Liver (tissue), 3 donors: ENCODE measurements around the gene ARNT2.

ENCODE experiments used
- GABPA ChIP-seq, 2 donors: IDR thresholded peaks in 1 of 2; conservative IDR thresholded peaks in 1 of 2; 2 replicates each; pipeline ENCODE4 v1.6.1; 2016; ENCODE audit warnings: antibody characterized with exemption in 2 of 2, mild to moderate bottlenecking in 1 of 2, moderate library complexity in 1 of 2
- NR2F2 ChIP-seq: IDR thresholded peaks from 2 replicates; pipeline ENCODE4 v1.6.1; 2016; ENCODE audit warnings: antibody characterized with exemption
- RAD21 ChIP-seq, 2 donors: IDR thresholded peaks; 2 replicates each; pipeline ENCODE4 v1.6.1; 2016; ENCODE audit warnings: antibody characterized with exemption in 2 of 2, mild to moderate bottlenecking in 2 of 2
- RXRA ChIP-seq, 2 donors: IDR thresholded peaks; 2 replicates each; pipeline ENCODE4 v1.6.1; 2017 to 2018; ENCODE audit warnings: antibody characterized with exemption in 2 of 2, mild to moderate bottlenecking in 1 of 2
- TF ChIP-seq, protein P1 (sequence below): fragments of 150-350 bp; IDR thresholded peaks from 2 replicates; pipeline ENCODE4 v1.5.1; 2017; ENCODE audit warnings: improper control_type of control experiment, low read depth, low read length; ENCODE audit not compliant: missing input control
- donor health status: healthy.
- donor health status: healthy.

DNA sequence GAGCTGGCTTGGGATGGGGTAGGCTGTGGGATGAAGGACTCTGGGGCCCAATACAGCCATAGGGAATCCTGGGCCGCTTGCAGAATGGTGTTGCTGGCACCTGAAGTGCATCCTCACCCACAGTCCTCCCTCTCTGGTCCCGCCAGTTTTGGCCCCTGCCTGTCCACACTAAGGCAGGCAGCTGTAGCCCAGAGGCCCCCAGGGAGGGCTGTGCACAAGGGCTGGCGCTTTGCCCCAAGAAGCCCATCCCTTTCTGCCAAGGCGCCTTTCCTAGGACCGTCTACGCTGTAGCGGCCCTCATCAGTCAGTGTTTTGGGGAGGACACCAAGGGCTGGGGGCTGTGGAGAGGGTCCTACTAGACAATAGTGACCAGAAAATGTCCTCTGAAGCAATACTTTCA, 174.7 kb downstream of the ARNT2 start:
- TF ChIP-seq, protein P1, sequence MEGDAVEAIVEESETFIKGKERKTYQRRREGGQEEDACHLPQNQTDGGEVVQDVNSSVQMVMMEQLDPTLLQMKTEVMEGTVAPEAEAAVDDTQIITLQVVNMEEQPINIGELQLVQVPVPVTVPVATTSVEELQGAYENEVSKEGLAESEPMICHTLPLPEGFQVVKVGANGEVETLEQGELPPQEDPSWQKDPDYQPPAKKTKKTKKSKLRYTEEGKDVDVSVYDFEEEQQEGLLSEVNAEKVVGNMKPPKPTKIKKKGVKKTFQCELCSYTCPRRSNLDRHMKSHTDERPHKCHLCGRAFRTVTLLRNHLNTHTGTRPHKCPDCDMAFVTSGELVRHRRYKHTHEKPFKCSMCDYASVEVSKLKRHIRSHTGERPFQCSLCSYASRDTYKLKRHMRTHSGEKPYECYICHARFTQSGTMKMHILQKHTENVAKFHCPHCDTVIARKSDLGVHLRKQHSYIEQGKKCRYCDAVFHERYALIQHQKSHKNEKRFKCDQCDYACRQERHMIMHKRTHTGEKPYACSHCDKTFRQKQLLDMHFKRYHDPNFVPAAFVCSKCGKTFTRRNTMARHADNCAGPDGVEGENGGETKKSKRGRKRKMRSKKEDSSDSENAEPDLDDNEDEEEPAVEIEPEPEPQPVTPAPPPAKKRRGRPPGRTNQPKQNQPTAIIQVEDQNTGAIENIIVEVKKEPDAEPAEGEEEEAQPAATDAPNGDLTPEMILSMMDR = no peak
- TF ChIP-seq NR2F2 (no peak), GABPA (IDR thresholded peaks at IDR 0.05 in 1 of 2, conservative IDR thresholded peaks at IDR 0.05 in 1 of 2) (no peak), RAD21 (IDR thresholded peaks at IDR 0.05) (no peak), RXRA (IDR thresholded peaks at IDR 0.05) (no peak)
